Hypothalamus (tissue), 51 donors: ENCODE results near the gene MTM1.
A peak's percentile ranks its signal among the peaks of the same experiment; 100 is the strongest.

Experiments
- DNase-seq, 51 donors: peaks; one replicate each; lab custom pipeline; 2025; lab: John Stamatoyannopoulos, UW

Gene MTM1

GRCh38 chrX:150649096-150649870, 80.9 kb downstream of the MTM1 start:
- DNase-seq: peak in 5 of 51 donors; percentile 0 to 2 (median 0)

GRCh38 chrX:150651906-150652305, 83.5 kb downstream of the MTM1 start:
- DNase-seq: no peak

GRCh38 chrX:150655788-150656187, 87.4 kb downstream of the MTM1 start:
- no peak for DNase-seq

GRCh38 chrX:150663073-150663472, 94.7 kb downstream of the MTM1 start:
- DNase-seq: no peak

GRCh38 chrX:150664290-150664689, 95.9 kb downstream of the MTM1 start:
- DNase-seq: peak in 32 of 51 donors; percentile 0 to 24 (median 3)

- DNase-seq: no peak
Observed at GRCh38 chrX:150676221-150676620, 107.8 kb downstream of the MTM1 start.

- peak in 3 of 51 donors; percentile 0 to 7 (median 6) for DNase-seq
Observed at GRCh38 chrX:150680974-150681373, 112.6 kb downstream of the MTM1 start.

- peak in 1 of 51 donors; percentile 2 for DNase-seq
Observed at GRCh38 chrX:150683112-150683511, 114.7 kb downstream of the MTM1 start.

GRCh38 chrX:150683536-150684146, 115.2 kb downstream of the MTM1 start:
- no peak for DNase-seq

- DNase-seq: no peak
Observed at GRCh38 chrX:150688911-150689451, 120.6 kb downstream of the MTM1 start.

GRCh38 chrX:150690126-150690525, 121.7 kb downstream of the MTM1 start:
- peak in 1 of 51 donors; percentile 2 for DNase-seq

- peak in 1 of 51 donors; percentile 9 for DNase-seq
Observed at GRCh38 chrX:150692296-150692695, 123.9 kb downstream of the MTM1 start.

GRCh38 chrX:150692831-150693724, 124.7 kb downstream of the MTM1 start, which contains the start of gene MTMR1:
Gene MTMR1, plus strand, starts transcription at chrX:150693396. Its CDS starts 135 bp downstream, at chrX:150693531.
- peak in 24 of 51 donors; percentile 1 to 59 (median 18) for DNase-seq

GRCh38 chrX:150693725-150694574, 125.5 kb downstream of the MTM1 start:
- DNase-seq: peak in 18 of 51 donors; percentile 1 to 42 (median 12)

GRCh38 chrX:150694738-150695410, 126.5 kb downstream of the MTM1 start:
- no peak for DNase-seq

- no peak for DNase-seq
Observed at GRCh38 chrX:150696331-150696730, 127.9 kb downstream of the MTM1 start.

- no peak for DNase-seq
Observed at GRCh38 chrX:150696866-150697265, 128.4 kb downstream of the MTM1 start.

- DNase-seq: no peak
Observed at GRCh38 chrX:150697641-150698040, 129.2 kb downstream of the MTM1 start.

- DNase-seq: no peak
Observed at GRCh38 chrX:150698981-150699380, 130.6 kb downstream of the MTM1 start.
